ENCODE measurements around the gene PFDN5.

DNA sequence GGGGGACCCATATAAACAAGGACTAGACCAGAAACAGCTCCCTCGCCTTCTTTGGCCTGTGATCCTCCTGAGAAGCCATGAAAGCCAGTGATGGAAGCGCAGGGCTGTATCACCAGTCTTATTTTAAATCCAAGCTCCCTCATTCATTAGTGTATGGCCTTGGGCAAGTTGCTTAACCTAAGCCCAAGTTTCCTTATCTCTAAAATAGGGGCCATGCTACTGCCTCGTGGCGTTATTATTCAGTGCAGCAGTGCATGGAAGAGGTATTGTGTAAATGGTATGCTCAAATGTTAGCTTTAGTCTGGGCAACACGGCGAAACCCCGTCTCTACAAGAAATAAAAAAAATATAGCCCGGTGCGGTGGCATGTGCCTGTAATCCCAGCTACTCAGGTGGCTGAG, 17.4 kb upstream of the PFDN5 start:
- no peak for TF ChIP-seq POLR2AphosphoS5 (IDR thresholded peaks at IDR 0.05; ENCODE audit: borderline replicate concordance, low read depth, low read length)
- no peak for TF ChIP-seq EZH2 (IDR thresholded peaks at IDR 0.05)
